ENCODE data around the gene VSIG8.
"Not testable (repeated sequence)": the region's sequence is repeated elsewhere in the genome, so short reads cannot be mapped to it uniquely, and the experiment has no call there.

VSIG8 gene

GRCh38 chr1:159862557-159862956 lies at the start of gene VSIG8:
Gene VSIG8 (minus strand): TSS chr1:159862657. CDS start chr1:159862521, 136 bp downstream.
- DNase-seq, result no peak

GRCh38 chr1:159911326-159912070 lies 49.0 kb upstream of the VSIG8 start:
- no peak for DNase-seq

- no peak for DNase-seq
These were observed 45.8 kb upstream of the VSIG8 start for GRCh38 chr1:159908031-159908940.

GRCh38 chr1:159906960-159907359 lies 44.5 kb upstream of the VSIG8 start:
- no peak for DNase-seq

- not testable (repeated sequence) for DNase-seq
These were observed 41.6 kb upstream of the VSIG8 start for GRCh38 chr1:159904036-159904435.

GRCh38 chr1:159902541-159902940 lies 40.1 kb upstream of the VSIG8 start:
- no peak for DNase-seq

- no peak for DNase-seq
These were observed 38.4 kb upstream of the VSIG8 start for GRCh38 chr1:159900755-159901360.

- DNase-seq, result no peak
These were observed 37.7 kb upstream of the VSIG8 start, which contains the start of gene CFAP45 for GRCh38 chr1:159900086-159900680. Gene CFAP45 (minus strand): TSS chr1:159900165. CDS start chr1:159900098, 67 bp downstream.

- DNase-seq, result not testable (repeated sequence)
These were observed 37.2 kb upstream of the VSIG8 start for GRCh38 chr1:159899634-159900033.

GRCh38 chr1:159898527-159898926 lies 36.1 kb upstream of the VSIG8 start:
- DNase-seq, result no peak

- DNase-seq, result no peak
These were observed 35.5 kb upstream of the VSIG8 start for GRCh38 chr1:159897962-159898361.

GRCh38 chr1:159896546-159896930 lies 34.1 kb upstream of the VSIG8 start:
- DNase-seq, result no peak

GRCh38 chr1:159895836-159896545 lies 33.5 kb upstream of the VSIG8 start:
- no peak for DNase-seq

GRCh38 chr1:159895286-159895685 lies 32.8 kb upstream of the VSIG8 start:
- DNase-seq, result no peak

GRCh38 chr1:159892944-159893343 lies 30.5 kb upstream of the VSIG8 start:
- peak in 1 of 6 experiments; percentile 17 for DNase-seq

GRCh38 chr1:159891275-159892157 lies 29.1 kb upstream of the VSIG8 start:
- DNase-seq, result peak; percentile 44 to 72 (median 62)

- DNase-seq, result no peak
These were observed 27.9 kb upstream of the VSIG8 start for GRCh38 chr1:159890390-159890789.

GRCh38 chr1:159889821-159890252 lies 27.4 kb upstream of the VSIG8 start:
- no peak for DNase-seq

- no peak for DNase-seq
These were observed 26.7 kb upstream of the VSIG8 start for GRCh38 chr1:159889202-159889601.

GRCh38 chr1:159884296-159884695 lies 21.8 kb upstream of the VSIG8 start:
- DNase-seq, result no peak

- DNase-seq, result no peak
These were observed 20.7 kb upstream of the VSIG8 start for GRCh38 chr1:159883134-159883533.

All from stimulated activated naive CD4-positive, alpha-beta T cell (primary cell).